NCI-H146 treated with DMSO at 0.1 percent for 48 hours (cell line): ENCODE measurements around the gene ACSL3.
A peak's percentile ranks its signal among the peaks of the same experiment; 100 is the strongest.

Experiments used
- DNase-seq: peaks from one replicate; lab custom pipeline; 2025; ENCODE audit not compliant: unreplicated experiment; lab: John Stamatoyannopoulos, UW

The ACSL3 gene

DNA sequence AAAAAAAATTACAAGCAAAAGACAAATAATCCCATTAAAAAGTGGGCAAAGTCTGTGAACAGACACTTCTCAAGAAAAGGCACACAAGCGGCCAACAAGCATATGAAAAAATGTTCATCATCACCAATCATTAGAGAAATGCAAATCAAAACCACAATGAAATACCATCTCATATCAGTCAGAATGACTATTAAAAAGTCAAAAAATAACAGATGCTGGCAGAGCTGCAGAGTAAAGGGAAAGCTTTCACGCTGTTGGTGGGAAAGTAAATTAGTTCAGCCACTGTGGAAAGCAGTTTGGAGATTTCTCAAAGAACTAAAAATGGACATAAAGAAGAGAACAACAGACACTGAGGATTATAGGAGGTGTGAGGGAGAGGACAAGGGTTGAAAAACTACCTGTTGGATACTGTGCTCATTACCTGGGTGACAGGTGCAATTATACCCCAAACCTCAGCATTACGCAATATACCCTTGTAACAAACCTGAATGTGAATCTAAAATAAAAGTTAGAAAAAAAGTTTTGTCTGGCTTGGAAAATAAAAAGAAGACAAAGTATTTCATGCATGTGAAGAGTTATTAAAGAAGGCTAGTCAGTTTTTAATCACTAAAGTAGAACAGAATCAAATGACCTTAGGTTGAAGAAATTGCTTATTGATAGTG, 8.7 kb upstream of the ACSL3 start:
- no peak for DNase-seq

- DNase-seq: no peak
Observed at GRCh38 chr2:222854773-222855700, 5.8 kb upstream of the ACSL3 start.

DNA sequence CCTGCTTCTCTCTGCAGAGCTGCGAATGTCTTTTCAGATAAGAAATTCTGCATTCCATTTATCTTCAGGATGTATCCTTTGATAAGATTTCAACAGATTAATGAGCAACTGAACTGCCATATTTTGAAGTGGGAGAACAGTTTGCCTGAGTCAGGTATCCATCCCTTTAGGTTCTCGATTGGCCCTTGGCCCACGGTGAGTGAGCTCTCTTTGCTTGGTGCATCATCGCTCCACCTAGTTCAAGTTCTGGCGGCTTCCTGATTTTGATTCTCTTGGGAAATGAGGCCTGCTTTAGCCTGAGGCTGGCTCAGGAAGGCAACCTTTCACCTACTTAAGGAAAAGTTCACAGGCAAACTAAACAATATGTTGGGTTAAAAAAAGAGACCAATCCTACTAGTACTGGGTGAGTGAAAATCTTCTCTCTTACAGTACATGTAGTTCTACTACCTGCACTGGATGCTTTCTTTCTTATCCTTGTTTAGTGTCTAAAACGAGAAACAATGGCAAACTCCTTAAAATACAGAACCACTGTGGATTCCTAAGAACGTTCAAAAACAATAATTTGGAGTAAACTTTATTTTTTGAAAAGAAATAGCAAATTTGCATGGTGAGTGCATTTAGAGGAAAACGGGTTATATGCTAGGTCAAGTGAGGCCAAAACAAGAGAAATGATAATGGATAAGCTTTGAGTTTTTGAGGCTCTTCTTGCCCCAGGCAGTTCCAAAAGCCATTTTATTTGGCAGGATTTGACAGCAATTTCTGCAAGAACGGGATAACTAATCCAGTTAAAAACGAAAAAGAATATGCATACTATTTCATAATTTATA, 837 bp upstream of the ACSL3 start:
- DNase-seq: peak; percentile 31

DNA sequence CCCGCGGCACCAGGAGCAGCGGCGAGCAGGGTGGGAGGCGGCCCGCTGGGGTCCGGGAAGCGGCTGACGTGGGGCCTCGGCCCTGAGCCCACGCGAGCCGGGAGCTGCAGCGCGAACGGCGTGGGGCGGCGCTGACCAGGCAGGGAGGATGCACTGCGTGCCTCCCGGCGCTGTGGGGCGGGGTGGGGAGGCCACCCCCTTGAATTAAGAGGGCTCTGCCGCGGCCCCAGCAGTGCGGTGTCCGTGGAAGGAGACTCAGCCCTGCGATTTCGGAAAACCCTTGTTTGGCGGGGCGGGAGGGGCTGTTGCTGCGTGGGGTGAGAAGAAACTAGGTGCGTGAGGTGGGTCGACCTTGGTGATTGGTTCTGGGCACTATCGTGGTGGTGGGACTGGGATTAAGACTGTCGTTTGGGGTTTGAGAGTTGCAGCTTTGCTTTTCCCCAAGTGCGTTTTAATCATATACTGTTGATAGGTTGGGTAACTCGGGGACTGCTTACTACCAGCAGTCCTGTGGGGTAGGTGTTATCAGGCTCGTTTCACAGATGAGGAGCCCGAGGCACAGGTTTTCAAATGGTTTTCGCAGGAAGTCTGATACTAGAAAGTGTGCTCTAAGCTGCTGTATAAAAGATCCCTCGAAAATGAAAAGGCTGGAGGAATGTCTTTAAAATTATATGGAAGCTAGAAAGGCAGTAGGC, 722 bp downstream of the ACSL3 start:
- DNase-seq: no peak

DNA sequence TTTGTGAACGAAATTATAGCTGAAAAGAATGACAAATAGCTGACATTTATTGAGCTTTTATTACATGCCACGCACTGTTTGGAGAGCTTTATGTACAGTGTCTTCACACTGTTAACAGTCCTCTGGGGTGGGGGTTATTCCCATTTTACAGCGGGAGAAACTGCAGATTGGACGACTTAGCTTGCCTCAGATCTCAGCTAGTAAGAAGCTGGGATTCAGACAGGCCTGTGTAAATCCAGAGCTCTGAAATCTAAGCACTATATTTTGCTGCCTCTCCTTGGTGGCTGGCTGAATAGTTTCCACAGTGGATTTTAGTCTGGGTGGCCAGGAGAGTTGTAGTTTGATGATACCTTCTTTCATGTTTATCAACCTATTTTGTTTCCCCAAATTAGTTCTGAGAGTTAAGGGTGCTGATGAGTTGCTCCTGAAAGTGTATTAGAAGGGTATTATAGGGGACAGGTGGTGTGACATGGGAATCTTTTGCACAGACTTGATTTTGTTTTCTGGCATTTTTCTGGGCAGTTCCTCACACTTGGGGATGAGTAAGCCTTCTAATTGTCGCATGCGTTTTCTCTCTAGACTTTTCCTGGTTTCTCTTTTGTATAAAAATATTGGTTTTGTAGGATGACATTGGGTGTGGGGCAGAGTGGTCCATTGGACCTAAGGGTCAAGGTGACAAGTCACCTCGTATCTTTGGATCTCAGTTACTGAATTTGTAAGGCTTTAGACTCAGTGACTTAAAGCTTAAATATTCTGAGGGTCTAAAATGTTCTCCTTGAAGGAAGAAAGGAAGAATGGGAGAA, 1.5 kb downstream of the ACSL3 start:
- no peak for DNase-seq

DNA sequence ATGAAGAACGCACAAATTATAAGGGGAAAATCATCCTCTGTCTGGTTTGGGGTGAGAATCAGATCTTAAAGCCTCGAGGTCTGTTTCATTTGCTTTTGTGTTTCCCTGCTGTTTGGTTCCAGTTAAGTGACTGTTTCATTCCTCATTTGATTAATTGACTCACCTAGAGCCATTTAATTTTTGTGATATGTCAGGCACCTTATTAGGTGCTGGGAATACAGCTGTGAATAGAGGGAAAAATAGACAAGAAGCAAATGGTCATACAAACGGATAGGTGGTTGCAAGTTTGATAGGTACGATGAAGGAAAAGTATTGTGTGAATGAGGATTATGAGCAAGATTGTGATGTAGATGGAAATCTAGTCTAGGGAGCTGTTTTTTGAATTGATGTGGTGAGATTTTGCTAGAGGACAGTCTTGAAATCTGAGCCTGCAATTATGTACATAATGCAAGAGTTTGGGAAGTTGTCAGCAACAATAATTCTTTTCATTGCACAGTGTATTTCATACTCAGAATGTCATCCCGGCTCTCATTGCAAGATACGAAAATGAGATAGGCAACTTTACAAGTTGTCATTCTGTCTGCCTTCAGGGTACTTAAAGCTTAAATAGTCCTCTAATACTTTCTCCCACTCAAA, 2.2 kb downstream of the ACSL3 start:
- no peak for DNase-seq

GRCh38 chr2:222864296-222864695, 3.5 kb downstream of the ACSL3 start:
- no peak for DNase-seq

GRCh38 chr2:222865301-222865700, 4.5 kb downstream of the ACSL3 start:
- no peak for DNase-seq

DNA sequence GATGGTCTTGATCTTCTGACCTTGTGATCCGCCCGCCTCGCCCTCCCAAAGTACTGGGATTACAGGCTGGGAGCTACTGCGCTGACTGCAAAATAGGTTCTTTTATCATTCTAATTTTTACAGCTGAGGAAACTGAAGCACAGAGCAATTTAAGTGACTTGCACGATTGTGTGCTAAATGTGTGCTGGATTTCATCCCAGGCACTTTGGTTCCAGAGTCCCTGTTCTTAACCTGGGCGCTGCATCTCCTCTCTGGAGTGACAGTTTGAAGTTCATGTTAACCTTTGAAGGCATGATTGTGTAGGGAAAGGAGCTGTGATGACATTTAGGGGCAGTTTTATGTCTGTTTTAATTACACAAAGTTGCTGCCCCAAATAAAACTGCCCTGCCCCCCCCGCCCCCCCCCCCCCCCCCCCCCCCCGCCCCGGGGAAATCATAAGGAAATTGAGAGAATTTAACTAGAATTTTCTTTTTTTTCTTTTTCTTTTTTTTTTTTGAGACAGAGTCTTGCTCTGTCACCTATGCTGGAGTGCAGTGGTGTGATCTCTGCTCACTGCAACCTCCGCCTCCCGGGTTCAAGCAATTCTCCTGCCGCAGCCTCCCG, 5.6 kb downstream of the ACSL3 start:
- no peak for DNase-seq

DNA sequence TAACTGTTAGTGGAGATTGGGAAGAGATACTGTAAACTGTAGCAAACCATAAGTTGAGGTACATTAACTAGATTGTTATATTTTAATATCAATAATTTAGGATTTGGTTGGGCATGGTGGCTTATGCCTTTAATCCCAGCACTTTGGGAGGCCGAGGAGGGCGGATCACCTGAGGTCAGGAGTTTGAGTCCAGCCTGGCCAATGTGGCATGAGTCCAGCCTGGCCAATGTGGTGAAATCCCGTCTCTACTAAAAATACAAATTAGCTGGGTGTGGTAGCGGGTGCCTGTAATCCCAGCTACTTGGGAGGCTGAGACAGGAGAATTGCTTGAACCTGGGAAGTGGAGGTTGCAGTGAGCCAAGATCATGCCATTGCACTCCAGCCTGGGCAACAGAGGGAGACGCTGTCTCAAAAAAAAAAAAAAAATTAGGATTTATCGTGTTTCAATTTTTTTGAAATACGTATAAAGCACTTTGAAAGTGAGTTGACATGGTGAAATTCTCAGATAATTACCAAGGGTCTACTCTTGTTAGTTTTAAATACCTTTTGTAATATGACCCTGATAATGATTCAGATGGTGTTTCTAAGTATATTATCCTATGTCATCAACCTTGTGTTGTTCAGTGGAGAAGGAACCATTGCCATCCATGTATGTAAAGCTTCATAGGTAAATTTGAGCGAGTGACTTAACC, 7.9 kb downstream of the ACSL3 start:
- DNase-seq: peak; percentile 0

DNA sequence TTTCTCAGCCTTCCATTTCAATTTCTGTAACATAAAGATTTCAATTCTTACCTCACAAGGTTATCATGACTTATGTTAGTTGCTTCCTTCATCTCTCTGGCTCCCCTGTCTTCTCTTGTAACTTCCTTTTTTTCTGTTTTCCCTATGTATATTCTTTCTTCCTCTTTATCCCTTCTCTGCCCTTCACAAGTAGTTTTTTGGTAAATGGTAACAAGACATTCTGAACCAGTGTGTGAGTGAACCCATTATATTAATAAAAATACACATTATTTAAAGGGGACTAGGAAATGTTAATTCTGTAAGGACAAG, 8.4 kb downstream of the ACSL3 start:
- DNase-seq: no peak

DNA sequence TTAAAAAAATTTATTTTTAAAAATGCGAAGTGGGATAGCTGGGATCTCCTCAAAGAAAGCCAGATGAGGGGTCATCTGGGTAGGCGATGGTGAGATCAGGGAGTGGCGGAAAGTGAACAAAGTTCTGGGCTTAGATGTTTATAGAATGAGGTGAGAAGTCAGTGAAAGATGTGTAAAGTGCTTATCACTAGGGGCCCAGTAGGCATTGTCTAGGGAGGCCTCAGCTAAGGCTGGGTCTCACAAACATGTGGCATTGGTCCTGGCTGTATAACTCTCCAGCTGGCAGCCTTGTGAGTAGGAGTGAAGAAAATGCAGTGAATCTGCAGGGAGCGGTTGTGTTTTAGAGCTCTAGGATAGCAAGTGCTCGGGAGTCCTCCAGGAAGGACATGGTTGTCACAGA, 10.5 kb downstream of the ACSL3 start:
- DNase-seq: no peak

GRCh38 chr2:222872551-222872950, 11.7 kb downstream of the ACSL3 start:
- DNase-seq: no peak

DNA sequence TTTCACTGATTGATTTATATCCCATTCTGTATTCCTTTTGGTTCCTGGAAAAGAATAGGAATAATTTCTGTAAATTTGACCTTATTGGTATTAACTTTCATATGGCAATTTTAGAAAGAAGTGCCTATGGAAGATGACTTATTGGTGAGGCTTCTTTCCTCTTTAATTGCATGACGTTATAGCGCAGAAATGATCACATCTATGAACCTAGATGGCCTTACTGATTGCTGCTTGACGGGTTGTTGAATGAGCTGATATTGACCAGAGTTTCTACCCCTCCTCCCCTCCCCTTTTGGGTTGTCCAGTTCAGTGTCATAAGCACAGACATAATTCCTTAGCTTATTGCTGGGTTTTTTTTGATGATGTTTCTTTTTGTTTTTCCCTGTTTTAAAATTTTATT, 14.6 kb downstream of the ACSL3 start:
- no peak for DNase-seq

GRCh38 chr2:222876947-222877346, 16.1 kb downstream of the ACSL3 start:
- no peak for DNase-seq

DNA sequence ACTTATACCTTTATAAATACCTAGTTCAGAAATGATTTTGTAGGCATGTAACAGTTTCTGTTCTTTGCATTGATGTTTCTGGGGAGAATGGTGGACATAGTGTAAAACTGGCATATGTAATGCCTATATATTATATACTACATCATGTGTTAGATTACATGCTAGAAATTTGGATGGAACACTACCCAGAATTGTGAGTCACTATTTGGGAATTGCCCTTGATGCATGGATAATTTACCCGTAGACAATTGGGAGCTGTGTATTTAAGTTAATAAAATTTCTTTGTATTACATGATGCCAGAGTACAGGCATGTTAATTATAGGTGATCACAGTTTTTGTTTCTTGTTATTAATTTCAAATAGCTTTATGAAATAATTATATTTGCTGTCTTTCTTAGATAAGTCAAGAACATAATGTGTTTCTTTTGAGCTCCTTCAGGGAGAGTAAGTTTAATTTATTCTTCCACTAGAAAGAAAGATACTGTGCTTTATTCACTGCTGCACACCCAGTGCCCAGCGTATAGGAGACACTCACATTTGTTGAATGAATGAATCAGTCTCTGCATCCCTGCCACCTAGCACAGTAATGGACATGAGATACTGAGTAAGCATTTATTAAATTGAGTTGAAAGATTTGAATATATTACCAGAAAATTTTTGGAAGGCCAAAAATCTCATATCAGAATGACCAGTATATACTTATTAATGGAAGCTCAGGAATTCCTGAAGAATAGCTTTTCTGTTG, 16.9 kb downstream of the ACSL3 start:
- DNase-seq: no peak

GRCh38 chr2:222878301-222878876, 17.6 kb downstream of the ACSL3 start:
- DNase-seq: no peak
